Measurements from ENCODE around the gene TIMM44.

DNA sequence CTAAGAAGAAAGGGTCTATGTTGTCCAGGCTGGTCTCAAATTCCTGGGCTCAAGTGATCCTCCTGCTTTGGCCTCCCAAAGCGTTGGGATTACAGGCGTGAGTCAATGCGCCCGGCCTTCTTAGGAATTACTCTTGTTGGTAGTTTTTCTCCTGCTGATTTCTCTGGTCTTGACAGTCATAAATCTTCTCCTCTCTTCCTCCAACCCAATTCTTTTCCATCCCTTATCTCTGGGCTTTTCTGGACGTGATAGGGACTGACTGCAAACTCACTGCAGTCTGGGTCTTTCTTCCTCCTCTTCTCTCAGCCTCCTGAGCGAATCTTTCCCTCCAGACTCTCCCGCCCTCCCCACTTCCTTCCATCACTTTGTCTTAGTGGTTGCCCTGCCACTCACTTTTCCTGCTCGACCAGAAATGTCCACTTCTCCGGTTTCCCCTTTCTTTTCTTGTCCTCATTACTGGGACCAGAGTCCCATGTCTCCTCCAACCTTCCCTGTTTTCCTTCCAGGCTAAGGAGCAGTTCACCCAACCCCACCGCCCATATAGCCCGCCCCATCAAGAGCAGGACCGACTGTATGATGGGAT lies 21.9 kb upstream of the TIMM44 start:
- TF ChIP-seq, protein P1, sequence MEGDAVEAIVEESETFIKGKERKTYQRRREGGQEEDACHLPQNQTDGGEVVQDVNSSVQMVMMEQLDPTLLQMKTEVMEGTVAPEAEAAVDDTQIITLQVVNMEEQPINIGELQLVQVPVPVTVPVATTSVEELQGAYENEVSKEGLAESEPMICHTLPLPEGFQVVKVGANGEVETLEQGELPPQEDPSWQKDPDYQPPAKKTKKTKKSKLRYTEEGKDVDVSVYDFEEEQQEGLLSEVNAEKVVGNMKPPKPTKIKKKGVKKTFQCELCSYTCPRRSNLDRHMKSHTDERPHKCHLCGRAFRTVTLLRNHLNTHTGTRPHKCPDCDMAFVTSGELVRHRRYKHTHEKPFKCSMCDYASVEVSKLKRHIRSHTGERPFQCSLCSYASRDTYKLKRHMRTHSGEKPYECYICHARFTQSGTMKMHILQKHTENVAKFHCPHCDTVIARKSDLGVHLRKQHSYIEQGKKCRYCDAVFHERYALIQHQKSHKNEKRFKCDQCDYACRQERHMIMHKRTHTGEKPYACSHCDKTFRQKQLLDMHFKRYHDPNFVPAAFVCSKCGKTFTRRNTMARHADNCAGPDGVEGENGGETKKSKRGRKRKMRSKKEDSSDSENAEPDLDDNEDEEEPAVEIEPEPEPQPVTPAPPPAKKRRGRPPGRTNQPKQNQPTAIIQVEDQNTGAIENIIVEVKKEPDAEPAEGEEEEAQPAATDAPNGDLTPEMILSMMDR (IDR thresholded peaks at IDR 0.05) = no peak
- TF ChIP-seq POLR2A (IDR thresholded peaks at IDR 0.05) = no peak
